Caki2 (cell line): Measurements from ENCODE around the gene MT3. TPM values are rescaled to one million over a fixed set of nuclear protein-coding genes. Genes with fewer than 3 reads are reported as not detected.

Source experiments
- DNase-seq: peaks from one replicate; pipeline ENCODE4 v3.0.0-alpha.2; 2015; ENCODE audit warnings: low read depth
- in situ Hi-C: cut with HindIII; loops from 2 replicates; pipeline ENCODE4 v1.10.0; 2016; ENCODE audit warnings: low sequenced_read_pairs, low pct_unique_long_range_greater_than_20kb, mixed read lengths
- total RNA-seq: library from RNA; depleted of rRNA; stranded (reverse); fragments of >200 nt; shearing (Covaris generic); gene quantifications from 2 replicates; pipeline ENCODE4 v1.2.3, GENCODE V29; 2014; ENCODE audit warnings: low replicate concordance; rRNA removed

MT3 gene
- total RNA-seq, 1 experiment from 2014 or later, result not detected

DNA sequence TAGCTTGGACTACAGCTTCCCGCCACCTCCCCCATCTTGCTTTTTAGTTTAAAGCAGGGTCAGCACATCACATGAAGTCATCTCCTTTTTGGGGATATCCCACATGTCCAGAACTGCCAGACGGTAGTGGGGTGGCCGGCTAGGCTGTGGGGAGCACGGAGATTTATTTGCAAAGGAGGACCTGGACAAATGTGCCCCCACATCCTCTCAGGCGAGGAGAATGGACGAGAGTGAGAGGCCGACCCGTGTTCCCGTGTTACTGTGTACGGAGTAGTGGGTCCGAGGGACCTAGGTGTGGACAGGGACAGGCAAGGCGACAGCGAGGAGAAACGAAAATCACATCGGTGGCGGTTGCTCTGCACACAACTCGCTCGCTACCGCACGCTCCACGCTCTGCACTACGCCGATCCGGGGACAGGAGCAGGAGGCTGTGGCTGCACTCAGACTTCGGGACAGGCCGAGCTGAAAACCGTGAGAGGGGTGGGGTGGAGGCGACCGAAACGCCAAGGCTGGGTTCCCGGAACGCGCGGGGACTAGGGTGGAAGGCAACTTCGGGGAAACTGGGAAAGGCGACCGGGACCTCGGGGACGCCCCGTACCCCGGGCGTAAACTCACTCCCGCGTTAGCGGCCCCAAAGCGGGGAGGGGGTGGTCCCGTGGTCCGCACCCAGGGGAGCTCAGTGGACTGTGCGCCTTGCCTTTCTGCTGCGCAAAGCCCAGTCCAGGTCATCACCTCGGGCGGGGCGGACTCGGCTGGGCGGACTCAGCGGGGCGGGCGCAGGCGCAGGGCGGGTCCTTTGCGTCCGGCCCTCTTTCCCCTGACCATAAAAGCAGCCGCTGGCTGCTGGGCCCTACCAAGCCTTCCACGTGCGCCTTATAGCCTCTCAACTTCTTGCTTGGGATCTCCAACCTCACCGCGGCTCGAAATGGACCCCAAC, 48.8 kb downstream of the MT3 start, which contains the start of gene MT1A:
Gene MT1A (plus strand): TSS at position 853 of the 937 bp plus-strand sequence. CDS start 73 bp downstream, at position 926.
- DNase-seq, result no peak
- in situ Hi-C loops, result no loop called here

DNA sequence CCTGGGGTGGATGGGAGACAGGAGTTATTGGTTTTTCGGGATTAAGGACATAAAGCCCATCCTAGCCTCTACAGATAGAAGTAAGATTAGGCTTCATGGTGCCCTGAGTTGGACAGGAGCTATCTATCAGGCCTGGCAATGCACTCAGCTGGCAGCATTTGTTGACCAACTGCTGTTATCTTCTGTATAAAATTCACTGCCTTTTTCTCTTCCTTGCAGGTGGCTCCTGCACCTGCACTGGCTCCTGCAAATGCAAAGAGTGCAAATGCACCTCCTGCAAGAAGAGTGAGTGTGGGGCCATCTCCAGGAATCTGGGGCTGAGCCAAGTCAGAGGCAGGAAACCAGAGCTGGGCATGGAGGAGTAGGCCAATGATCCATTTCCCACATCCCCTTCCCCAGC, 49.7 kb downstream of the MT3 start:
- in situ Hi-C loops, result no loop called here
- no peak for DNase-seq

DNA sequence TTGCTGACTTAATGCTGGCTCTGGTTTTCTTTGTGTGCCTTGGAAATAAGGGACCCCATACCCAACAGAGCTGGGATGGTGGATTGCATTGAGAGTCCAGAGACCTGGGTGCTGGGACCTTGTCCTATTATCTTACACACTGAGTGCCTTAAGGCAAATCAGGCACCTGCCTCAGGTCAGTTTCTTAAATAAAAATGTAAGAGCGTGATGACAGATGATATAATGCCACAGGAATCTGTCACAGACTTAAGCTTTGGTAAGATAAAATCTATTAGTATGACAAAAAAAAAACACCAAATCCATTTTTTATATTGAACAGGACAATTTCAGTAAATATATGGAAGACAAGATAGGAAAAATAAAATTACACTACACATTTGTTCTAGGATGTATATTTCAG, 50.7 kb downstream of the MT3 start:
- no peak for DNase-seq
- in situ Hi-C loops, result no loop called here

Other genes starting within 250 kb of the MT3 start
- 109 TPM in 2 replicates for gene AMFR, start 164.0 kb upstream of the MT3 start, total RNA-seq
- gene NUDT21, start 138.2 kb upstream of the MT3 start, total RNA-seq, result 68.5 and 95.5 TPM in 2 replicates
- 38.4 and 58.4 TPM in 2 replicates for gene OGFOD1, start 138.0 kb upstream of the MT3 start, total RNA-seq
- gene BBS2, start 69.5 kb upstream of the MT3 start, total RNA-seq, result 33.6 and 62.2 TPM in 2 replicates
- gene MT4, start 24.5 kb upstream of the MT3 start, total RNA-seq, result not detected in 2 replicates
- 149 and 195 TPM in 2 replicates for gene MT2A, start 19.1 kb downstream of the MT3 start, total RNA-seq
- not detected in 2 replicates for gene MT1E, start 36.3 kb downstream of the MT3 start, total RNA-seq
- gene MT1M, start 43.1 kb downstream of the MT3 start, total RNA-seq, result not detected in 2 replicates
- gene MT1A, start 49.1 kb downstream of the MT3 start, total RNA-seq, result not detected in 2 replicates
- gene MT1B, start 62.4 kb downstream of the MT3 start, total RNA-seq, result not detected in 2 replicates
- 17.6 TPM in 1 of 2 replicates, not detected in the other for gene MT1F, start 68.4 kb downstream of the MT3 start, total RNA-seq
- not detected in 2 replicates for gene MT1G, start 78.5 kb downstream of the MT3 start, total RNA-seq
- not detected in 2 replicates for gene MT1H, start 80.3 kb downstream of the MT3 start, total RNA-seq
- gene MT1X, start 92.9 kb downstream of the MT3 start, total RNA-seq, result 141 and 168 TPM in 2 replicates
- 46.4 and 57.5 TPM in 2 replicates for gene NUP93, start 140.6 kb downstream of the MT3 start, total RNA-seq